ENCODE results near the gene TMEM176A. TPM values are rescaled to one million over a fixed set of nuclear protein-coding genes. Genes with fewer than 3 reads are reported as not detected.
A peak's percentile ranks its signal among the peaks of the same experiment; 100 is the strongest.

TMEM176A gene
- total RNA-seq = 10 to 100 TPM in 1 of 2 donors, 1 to 10 TPM in 1; 7.6 to 27.5 TPM

DNA sequence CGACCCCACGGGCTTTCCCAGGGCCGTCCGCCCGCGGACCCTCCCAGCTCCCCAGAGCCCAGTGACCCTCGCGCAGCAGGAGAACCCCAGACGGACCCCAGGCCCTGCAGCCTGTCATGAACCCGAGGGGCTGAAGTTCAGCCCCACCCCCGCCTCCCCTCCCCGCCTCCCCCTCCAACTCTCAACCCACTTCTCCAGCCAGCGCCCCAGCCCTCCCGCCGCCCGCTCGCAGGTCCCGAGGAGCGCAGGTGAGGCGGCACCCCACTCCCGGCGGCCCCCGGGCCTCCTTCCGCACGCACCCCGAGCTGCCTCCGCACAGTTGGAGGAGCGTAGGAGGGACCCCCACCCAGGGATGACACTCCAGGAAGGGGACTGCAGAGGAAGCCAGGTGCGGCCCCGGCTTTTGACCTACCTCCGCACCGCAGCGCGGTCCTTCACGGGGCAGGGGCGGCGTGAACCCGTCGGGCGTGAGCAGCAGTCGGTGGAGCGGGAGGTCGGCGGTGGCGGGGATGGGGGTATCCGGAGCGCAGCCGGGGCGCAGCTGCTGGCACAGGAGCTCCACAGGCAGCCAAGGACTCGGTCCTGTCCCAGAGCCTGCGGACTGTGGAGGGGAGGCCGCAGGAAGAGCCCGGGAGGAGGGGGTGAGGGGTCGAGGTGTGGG, at the start of gene TMEM176A:
Gene TMEM176A (plus strand): TSS at position 189 of the 661 bp plus-strand sequence. CDS start 782 bp downstream, outside the sequence.
- intact Hi-C loops (cut with DNase I) = no loop called here
- TF ChIP-seq POLR2A (IDR thresholded peaks at IDR 0.05) = no peak
- TF ChIP-seq, protein P1, sequence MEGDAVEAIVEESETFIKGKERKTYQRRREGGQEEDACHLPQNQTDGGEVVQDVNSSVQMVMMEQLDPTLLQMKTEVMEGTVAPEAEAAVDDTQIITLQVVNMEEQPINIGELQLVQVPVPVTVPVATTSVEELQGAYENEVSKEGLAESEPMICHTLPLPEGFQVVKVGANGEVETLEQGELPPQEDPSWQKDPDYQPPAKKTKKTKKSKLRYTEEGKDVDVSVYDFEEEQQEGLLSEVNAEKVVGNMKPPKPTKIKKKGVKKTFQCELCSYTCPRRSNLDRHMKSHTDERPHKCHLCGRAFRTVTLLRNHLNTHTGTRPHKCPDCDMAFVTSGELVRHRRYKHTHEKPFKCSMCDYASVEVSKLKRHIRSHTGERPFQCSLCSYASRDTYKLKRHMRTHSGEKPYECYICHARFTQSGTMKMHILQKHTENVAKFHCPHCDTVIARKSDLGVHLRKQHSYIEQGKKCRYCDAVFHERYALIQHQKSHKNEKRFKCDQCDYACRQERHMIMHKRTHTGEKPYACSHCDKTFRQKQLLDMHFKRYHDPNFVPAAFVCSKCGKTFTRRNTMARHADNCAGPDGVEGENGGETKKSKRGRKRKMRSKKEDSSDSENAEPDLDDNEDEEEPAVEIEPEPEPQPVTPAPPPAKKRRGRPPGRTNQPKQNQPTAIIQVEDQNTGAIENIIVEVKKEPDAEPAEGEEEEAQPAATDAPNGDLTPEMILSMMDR (IDR thresholded peaks at IDR 0.05) = no peak
- H3K27ac ChIP-seq = peak within 1 kb of the TSS in 2 of 4 donors; percentile 31 to 44

GRCh38 chr7:150751702-150752101, 48.9 kb upstream of the TMEM176A start:
- H3K27me3 ChIP-seq = no peaks in the 10 kb centered on the region
- H3K4me1 ChIP-seq = peaks cover 6% of the 10 kb centered on the region
- H3K27ac ChIP-seq = peak overlapping the region in 1 of 4 donors; percentile 40
- H3K4me3 ChIP-seq = no peak overlapping the region
- ATAC-seq = peak; percentile 71
- WGBS, 2 donors = 17 to 23% methylated on average over 2 of the region's 2 CpGs
- intact Hi-C loops (cut with DNase I) = no loop called here
- TF ChIP-seq POLR2A (IDR thresholded peaks at IDR 0.05) = no peak
- TF ChIP-seq, protein P1 (IDR thresholded peaks at IDR 0.05) = no peak
- no peaks in the 10 kb centered on the region for H3K9me3 ChIP-seq
- H3K36me3 ChIP-seq (replicated peaks in 1 of 2; ENCODE audit: insufficient read depth in 1 of 2, low read depth in 2 of 2) = no peaks in the 10 kb centered on the region
- DNase-seq = peak in 1 of 4 donors; percentile 43

More for the DNA sequence above, at the start of gene TMEM176A:
- Histone ChIP-seq H3K9me3 (peaks cover 0 to 3% (median 0%) of the 10 kb centered on the region in 3 donors), H3K36me3 (replicated peaks in 1 of 2; ENCODE audit: insufficient read depth in 1 of 2, low read depth in 2 of 2) (no peaks in the 10 kb centered on the region), H3K4me3 (peak within 1 kb of the TSS; percentile 34 to 53), H3K27me3 (peaks cover 0 to 9% of the 10 kb centered on the region in 2 donors), H3K4me1 (peaks cover 13% of the 10 kb centered on the region)
- ATAC-seq (peak; percentile 47), DNase-seq (peak in 3 of 4 donors; percentile 25 to 42 (median 33))
- 0 to 3% methylated on average over 1 to 45 of the region's 54 CpGs for WGBS, 2 donors

DNA sequence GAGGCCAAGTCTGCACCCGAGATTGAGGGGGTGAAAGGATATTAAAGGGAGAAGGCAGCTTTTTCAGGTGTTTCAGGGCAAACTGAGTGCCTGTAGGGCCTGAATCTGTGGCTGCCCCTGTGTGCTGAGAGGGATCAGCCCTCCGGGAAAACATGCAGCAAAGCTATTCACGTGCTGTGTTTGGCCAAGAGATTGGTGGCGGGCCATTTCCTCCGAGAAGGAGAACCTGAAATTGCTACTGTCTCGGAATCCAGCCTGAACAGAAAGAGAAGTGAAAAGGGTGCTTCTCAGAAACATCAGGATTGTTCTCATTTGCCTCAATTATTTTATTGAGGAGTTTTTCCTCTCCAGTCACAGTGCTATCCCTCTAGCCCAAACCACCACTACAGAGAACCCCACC, 47.3 kb upstream of the TMEM176A start:
- intact Hi-C loops (cut with DNase I) = no loop called here

DNA sequence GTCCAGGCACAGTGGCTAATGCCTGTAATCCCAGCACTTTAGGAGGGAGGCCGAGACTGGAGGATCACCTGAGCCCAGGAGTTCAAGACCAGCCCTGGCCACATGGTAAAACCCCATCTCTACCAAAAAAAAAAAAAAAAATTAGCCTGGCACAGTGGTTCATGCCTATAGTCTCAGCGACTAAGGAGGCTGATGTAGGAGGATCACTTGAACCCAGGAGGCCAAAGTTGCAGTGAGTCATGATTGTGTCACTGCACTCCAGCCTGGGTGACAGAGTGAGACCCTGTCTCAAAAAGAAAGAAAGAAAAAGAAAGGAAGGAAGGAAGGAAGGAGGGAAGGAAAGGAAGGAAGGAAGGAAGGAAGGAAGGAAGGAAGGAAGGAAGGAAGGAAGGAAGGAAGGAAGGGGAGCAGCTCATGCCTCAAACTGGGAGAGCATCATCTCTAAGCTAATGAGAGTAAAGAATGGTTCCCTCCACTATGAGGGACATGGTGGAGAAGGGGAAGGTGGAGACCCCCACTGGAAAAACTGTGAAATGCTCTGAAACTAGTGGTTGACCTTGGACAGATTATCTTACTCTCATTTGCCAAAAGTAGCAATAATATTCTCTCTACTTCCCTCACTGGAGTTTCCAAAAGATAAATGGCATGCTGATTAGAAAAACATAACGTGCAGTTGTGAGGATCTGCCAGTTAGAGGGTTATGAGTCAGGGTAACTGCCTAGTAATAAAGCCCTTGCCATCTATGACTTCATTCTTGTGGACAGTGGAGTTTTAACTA, 46.6 kb upstream of the TMEM176A start:
- TF ChIP-seq POLR2A (IDR thresholded peaks at IDR 0.05) = no peak
- TF ChIP-seq, protein P1 (IDR thresholded peaks at IDR 0.05) = peak in 2 of 7 experiments; percentile 17
- H3K36me3 ChIP-seq (replicated peaks in 1 of 2; ENCODE audit: insufficient read depth in 1 of 2, low read depth in 2 of 2) = no peaks in the 10 kb centered on the region
- 38 to 42% methylated on average over 3 of the region's 3 CpGs for WGBS, 2 donors
- ATAC-seq (peak; percentile 67), DNase-seq (peak in 1 of 4 donors; percentile 35)
- H3K4me3 ChIP-seq = no peak overlapping the region
- no peaks in the 10 kb centered on the region for H3K9me3 ChIP-seq
- no peaks in the 10 kb centered on the region for H3K27me3 ChIP-seq
- intact Hi-C loops (cut with DNase I) = no loop called here
- H3K27ac ChIP-seq = no peak overlapping the region
- peaks cover 6% of the 10 kb centered on the region for H3K4me1 ChIP-seq

More for the DNA sequence above, 47.3 kb upstream of the TMEM176A start:
- DNase-seq (peak in 1 of 4 donors; percentile 42), ATAC-seq (no peak)
- 53 to 72% methylated on average over 6 of the region's 6 CpGs for WGBS, 2 donors
- Histone ChIP-seq H3K27me3 (no peaks in the 10 kb centered on the region), H3K36me3 (replicated peaks in 1 of 2; ENCODE audit: insufficient read depth in 1 of 2, low read depth in 2 of 2) (no peaks in the 10 kb centered on the region), H3K4me3 (no peak overlapping the region), H3K4me1 (peaks cover 6% of the 10 kb centered on the region), H3K27ac (no peak overlapping the region), H3K9me3 (no peaks in the 10 kb centered on the region)
- TF ChIP-seq, protein P1 (IDR thresholded peaks at IDR 0.05) = no peak
- no peak for TF ChIP-seq POLR2A (IDR thresholded peaks at IDR 0.05)

Measured in body of pancreas (tissue), 4 donors.